ENCODE measurements around the gene GIPR. TPM values are rescaled to one million over a fixed set of nuclear protein-coding genes. Genes with fewer than 3 reads are reported as not detected.

Gene GIPR
- total and polyA plus RNA-seq, 11 donors = 0.64 to 8.1 (median 4.8) TPM

DNA sequence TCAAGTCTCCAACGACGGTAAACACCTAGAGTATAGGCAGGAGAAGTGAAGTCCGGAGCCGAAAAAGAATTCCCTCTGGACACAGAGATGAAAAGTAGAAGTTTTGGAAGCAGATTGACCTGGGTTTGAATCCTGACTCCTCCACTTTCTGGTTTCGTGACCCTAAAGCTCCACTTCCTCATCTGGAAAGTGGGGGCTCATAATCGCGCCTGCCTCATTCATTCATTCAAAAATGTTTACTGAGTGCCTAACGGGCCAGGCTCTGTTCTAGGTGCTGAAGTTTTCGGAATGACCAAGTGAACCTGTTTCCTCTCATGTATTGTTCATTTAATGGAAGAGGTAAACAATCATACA is 21.7 kb upstream of the GIPR start:
- Histone ChIP-seq H3K27me3 (peaks cover 0 to 16% (median 0%) of the 10 kb centered on the region in 9 donors), H3K36me3 (no peaks in the 10 kb centered on the region), H3K4me3 (peak overlapping the region in 10 of 12 donors; percentile 27 to 85 (median 54)), H3K4me1 (peaks cover 0 to 38% (median 27%) of the 10 kb centered on the region in 12 donors), H3K27ac (peak overlapping the region in 1 of 12 donors; percentile 54), H3K9me3 (no peaks in the 10 kb centered on the region)
- intact Hi-C loops (cut with DNase I) = loop anchor here in 9 of 10 donors (10.0 kb wide), 4 partner anchors 62 to 222 kb away; partner anchors contain the start of genes OPA3 (in 5 of the 9), PPM1N (in 2 of the 9), RTN2 (in 2 of the 9) and ERCC1 (in 1 of the 9)
- 6 to 12% (median 10%) methylated on average over 8 to 9 of the region's 9 CpGs for whole genome bisulfite sequencing, 4 donors
- ATAC-seq (no peak), DNase-seq (no peak)
- no peak for TF ChIP-seq CTCF (IDR thresholded peaks at IDR 0.05)

- TF ChIP-seq POLR2A (IDR thresholded peaks at IDR 0.05) (no peak), CTCF (IDR thresholded peaks at IDR 0.05) (no peak)
- no peak for DNase-seq
- Histone ChIP-seq H3K4me1 (peaks cover 0 to 8% (median 6%) of the 10 kb centered on the region in 12 donors), H3K9me3 (no peaks in the 10 kb centered on the region), H3K27ac (no peak overlapping the region), H3K36me3 (no peaks in the 10 kb centered on the region), H3K27me3 (peaks cover 0 to 3% (median 0%) of the 10 kb centered on the region in 9 donors), H3K4me3 (no peak overlapping the region)
- ATAC-seq = no peak
- intact Hi-C loops (cut with DNase I) = no loop called here
- WGBS, 4 donors = 64 to 76% (median 67%) methylated on average over 3 of the region's 3 CpGs
Measured at GRCh38 chr19:45650722-45651121, 17.3 kb upstream of the GIPR start.

- no peak overlapping the region for H3K27ac ChIP-seq
- no peaks in the 10 kb centered on the region for H3K4me1 ChIP-seq
- H3K27me3 ChIP-seq = peaks cover 0 to 4% (median 0%) of the 10 kb centered on the region in 9 donors
- ATAC-seq (no peak), DNase-seq (no peak)
- intact Hi-C loops (cut with DNase I) = no loop called here
- H3K4me3 ChIP-seq = no peak overlapping the region
- H3K36me3 ChIP-seq = no peaks in the 10 kb centered on the region
- 31 to 42% (median 42%) methylated on average over 5 of the region's 5 CpGs for WGBS, 4 donors
- H3K9me3 ChIP-seq = no peaks in the 10 kb centered on the region
- TF ChIP-seq CTCF (IDR thresholded peaks at IDR 0.05) (no peak), POLR2A (IDR thresholded peaks at IDR 0.05) (no peak)
Measured at GRCh38 chr19:45653634-45654033, 14.4 kb upstream of the GIPR start.

- DNase-seq (no peak), ATAC-seq (no peak)
- Histone ChIP-seq H3K27ac (no peak overlapping the region), H3K4me3 (no peak overlapping the region), H3K9me3 (no peaks in the 10 kb centered on the region), H3K4me1 (no peaks in the 10 kb centered on the region), H3K27me3 (peaks cover 0 to 4% (median 0%) of the 10 kb centered on the region in 9 donors), H3K36me3 (no peaks in the 10 kb centered on the region)
- intact Hi-C loops (cut with DNase I) = no loop called here
- no peak for TF ChIP-seq CTCF (IDR thresholded peaks at IDR 0.05)
- no peak for TF ChIP-seq POLR2A (IDR thresholded peaks at IDR 0.05)
- 33 to 81% (median 73%) methylated on average over 3 of the region's 3 CpGs for WGBS, 4 donors
Measured at GRCh38 chr19:45655073-45655472, 12.9 kb upstream of the GIPR start.

All from heart left ventricle (tissue), 16 donors.